ENCODE results near the gene SRSF11. TPM values are rescaled to one million over a fixed set of nuclear protein-coding genes. Genes with fewer than 3 reads are reported as not detected.

Gene SRSF11
- total and polyA plus RNA-seq, 4 donors = 76.9 to 331 (median 137) TPM

DNA sequence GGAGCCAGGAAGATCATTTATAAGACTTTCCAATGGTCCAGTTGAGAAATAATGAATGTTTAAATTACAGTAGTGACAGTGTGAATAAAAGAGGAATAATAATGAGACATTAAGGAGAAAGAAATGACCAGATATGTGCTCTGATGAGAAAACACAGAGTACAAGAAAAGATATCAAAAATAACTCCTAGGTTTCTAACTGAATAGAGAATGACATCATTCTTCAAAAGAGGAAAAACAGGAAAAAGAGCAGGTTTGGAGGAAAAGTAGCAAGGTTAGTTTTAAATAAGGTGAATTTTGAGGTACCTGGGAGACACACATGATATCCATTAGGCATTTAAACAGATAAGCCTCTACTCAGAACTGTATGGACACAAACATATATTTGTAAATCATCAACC is 78.3 kb downstream of the SRSF11 start:
- Histone ChIP-seq H3K27me3 (ENCODE audit: control insufficient read depth in 3 of 3, insufficient read depth in 3 of 3, low read length in 2 of 3) (no peaks in the 10 kb centered on the region), H3K4me1 (ENCODE audit: control insufficient read depth in 5 of 5, insufficient read depth in 5 of 5, low read length in 5 of 5) (no peaks in the 10 kb centered on the region), H3K36me3 (ENCODE audit: control insufficient read depth in 4 of 4, insufficient read depth in 4 of 4, low read length in 4 of 4) (peaks cover 11 to 25% (median 18%) of the 10 kb centered on the region in 4 donors), H3K4me3 (no peak overlapping the region), H3K9ac (ENCODE audit: insufficient read depth in 1 of 2, low read length in 2 of 2) (no peak overlapping the region), H3K9me3 (ENCODE audit: control insufficient read depth in 4 of 4, insufficient read depth in 3 of 4, low read length in 3 of 4) (no peaks in the 10 kb centered on the region), H3K27ac (ENCODE audit: low read depth in 1 of 2, low read length in 1 of 2) (no peak overlapping the region)
- TF ChIP-seq, protein P1, sequence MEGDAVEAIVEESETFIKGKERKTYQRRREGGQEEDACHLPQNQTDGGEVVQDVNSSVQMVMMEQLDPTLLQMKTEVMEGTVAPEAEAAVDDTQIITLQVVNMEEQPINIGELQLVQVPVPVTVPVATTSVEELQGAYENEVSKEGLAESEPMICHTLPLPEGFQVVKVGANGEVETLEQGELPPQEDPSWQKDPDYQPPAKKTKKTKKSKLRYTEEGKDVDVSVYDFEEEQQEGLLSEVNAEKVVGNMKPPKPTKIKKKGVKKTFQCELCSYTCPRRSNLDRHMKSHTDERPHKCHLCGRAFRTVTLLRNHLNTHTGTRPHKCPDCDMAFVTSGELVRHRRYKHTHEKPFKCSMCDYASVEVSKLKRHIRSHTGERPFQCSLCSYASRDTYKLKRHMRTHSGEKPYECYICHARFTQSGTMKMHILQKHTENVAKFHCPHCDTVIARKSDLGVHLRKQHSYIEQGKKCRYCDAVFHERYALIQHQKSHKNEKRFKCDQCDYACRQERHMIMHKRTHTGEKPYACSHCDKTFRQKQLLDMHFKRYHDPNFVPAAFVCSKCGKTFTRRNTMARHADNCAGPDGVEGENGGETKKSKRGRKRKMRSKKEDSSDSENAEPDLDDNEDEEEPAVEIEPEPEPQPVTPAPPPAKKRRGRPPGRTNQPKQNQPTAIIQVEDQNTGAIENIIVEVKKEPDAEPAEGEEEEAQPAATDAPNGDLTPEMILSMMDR (IDR thresholded peaks at IDR 0.05; ENCODE audit: control extremely low read depth, extremely low read depth) = no peak
- ATAC-seq (ENCODE audit: insufficient read depth, low FRiP score) (no peak), DNase-seq (no peak)

Small RNAs within 50 kb of the gene (small RNA-seq; reads per million reads assigned to genes)
- gene RN7SL242P (ENCODE audit: low replicate concordance) = not detected

Other genes starting within 250 kb of the SRSF11 start
- 10 to 100 TPM in 1 of 2 donors, 1 to 10 TPM in 1; 9.7 to 24.6 TPM for gene LRRC40, start 15.8 kb upstream of the SRSF11 start, total RNA-seq
- gene LRRC40, start 15.8 kb upstream of the SRSF11 start, polyA plus RNA-seq = 10 to 100 TPM in 1 of 2 donors, 1 to 10 TPM in 1; 7.5 to 11.6 TPM
- gene ANKRD13C, start 133.3 kb downstream of the SRSF11 start, total RNA-seq = 10 to 100 TPM; 18.0 to 52.8 TPM
- gene ANKRD13C, start 133.3 kb downstream of the SRSF11 start, polyA plus RNA-seq = 1 to 10 TPM; 8.7 to 9.5 TPM
- 1 to 10 TPM; 5.5 to 8.6 TPM for gene CTH, start 189.9 kb downstream of the SRSF11 start, total RNA-seq
- 1 to 10 TPM; 4.3 to 6.2 TPM for gene CTH, start 189.9 kb downstream of the SRSF11 start, polyA plus RNA-seq

Measured in lung (tissue), 13 donors.